DMS53 (cell line): ENCODE results near the gene PRKAB2.
"Not testable (repeated sequence)": the region's sequence is repeated elsewhere in the genome, so short reads cannot be mapped to it uniquely, and the experiment has no call there.

Experiments used
- DNase-seq: peaks from one replicate; lab custom pipeline; 2025; lab: John Stamatoyannopoulos, UW

Gene PRKAB2

DNA sequence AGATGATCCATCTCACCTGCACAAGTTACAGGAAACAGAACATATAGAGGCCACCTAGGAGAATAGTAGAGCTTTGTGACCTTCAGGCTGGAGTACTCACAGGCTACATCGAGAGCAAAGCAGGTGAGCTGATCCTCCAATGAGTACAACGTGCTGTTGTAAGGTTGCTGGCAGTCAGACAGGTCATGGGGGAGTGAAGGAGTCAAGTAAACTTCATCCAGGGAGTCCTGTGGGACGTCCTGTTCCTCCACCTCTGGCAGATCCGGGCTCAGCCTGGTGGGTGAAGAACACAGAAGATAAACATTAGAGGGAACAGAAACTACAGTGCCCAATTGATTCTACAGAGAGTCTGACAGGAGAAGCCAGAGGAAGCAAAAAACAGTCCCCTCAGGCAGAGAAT, 62.5 kb downstream of the PRKAB2 start:
- no peak for DNase-seq

DNA sequence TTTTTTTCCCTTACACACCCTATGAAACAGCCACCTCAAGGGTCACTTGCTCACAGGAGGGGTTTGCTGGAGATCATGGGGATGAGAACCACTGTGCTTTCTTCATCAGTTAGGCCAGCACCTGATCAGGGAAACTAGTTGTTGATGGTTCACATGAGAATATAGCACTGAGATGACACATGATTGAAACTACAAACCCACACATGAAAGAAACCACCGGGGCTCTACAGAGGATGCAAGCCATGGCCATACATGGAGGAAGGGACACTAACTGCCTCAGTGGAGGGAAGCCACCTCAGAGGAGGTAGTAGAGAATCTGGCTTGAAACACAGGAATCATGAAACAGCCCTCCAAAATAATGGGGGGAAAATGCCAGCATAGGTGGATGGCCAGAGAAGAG, 63.2 kb downstream of the PRKAB2 start:
- DNase-seq, result no peak

DNA sequence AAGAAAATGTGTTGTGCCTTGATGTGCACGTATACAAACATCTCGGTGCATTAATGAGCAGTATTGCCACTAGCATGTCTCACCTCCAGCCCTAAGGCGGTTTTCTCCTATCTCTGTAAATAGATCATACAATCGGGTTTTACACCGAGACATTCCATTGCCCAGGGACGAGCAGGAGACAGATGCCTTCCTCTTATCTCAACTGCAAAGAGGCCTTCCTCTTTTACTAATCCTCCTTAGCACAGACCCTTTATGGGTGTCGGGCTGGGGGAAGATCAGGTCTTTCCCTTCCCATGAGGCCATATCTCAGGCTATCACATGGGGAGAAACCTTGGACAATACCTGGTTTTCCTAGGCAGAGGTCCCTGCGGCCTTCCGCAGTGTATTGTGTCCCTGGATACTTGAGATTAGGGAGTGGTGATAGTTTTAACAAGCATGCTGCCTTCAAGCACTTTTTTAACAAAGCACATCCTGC, 65.8 kb downstream of the PRKAB2 start:
- DNase-seq, result not testable (repeated sequence)

DNA sequence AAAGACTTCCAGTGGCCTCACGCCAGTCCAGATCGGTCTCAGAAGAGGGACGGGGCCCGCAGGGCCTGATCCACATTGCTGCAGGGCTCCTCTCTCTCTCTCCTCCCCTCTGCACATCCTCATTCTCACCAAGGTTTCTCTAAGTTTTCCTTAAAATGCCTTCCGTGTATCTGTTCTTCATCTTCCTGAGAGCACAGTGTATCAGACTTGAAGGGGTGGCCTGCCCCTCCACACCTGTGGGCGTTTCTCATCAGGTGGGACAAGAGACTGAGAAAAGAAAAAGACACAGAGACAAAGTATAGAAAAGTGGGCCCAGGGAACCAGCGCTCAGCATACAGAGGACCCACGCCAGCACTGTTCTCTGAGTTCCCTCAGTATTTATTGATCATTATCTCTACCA, 66.4 kb downstream of the PRKAB2 start:
- DNase-seq, result no peak
